Naive B cell (primary cell): Measurements from ENCODE around the gene TPM2. TPM values are rescaled to one million over a fixed set of nuclear protein-coding genes. Genes with fewer than 3 reads are reported as not detected.

ENCODE experiments used
- ATAC-seq, 2 donors: fragments of 150-1000 bp; cut with Tn5 transposase; 2 replicates each; pipeline ENCODE4 v1.10.0; 2021; ENCODE audit warnings: low read depth in 2 of 2, mild to moderate bottlenecking in 2 of 2, moderate library complexity in 2 of 2
- DNase-seq: peaks from one replicate; pipeline ENCODE4 v3.0.0; 2022
- H3K27ac Mint-ChIP-seq, 6 donors: one replicate each; pipeline ENCODE4 v1.8.0; 2020 to 2022; ENCODE audit warnings: mild to moderate bottlenecking in 6 of 6, mixed read lengths in 6 of 6, moderate library complexity in 5 of 6, inconsistent platforms in 2 of 6
- H3K27me3 Mint-ChIP-seq, 3 donors: one replicate each; pipeline ENCODE4 v1.8.0; 2021 to 2022; ENCODE audit warnings: mixed read lengths in 3 of 3, mild to moderate bottlenecking in 1 of 3
- H3K36me3 Mint-ChIP-seq, 2 donors: one replicate each; pipeline ENCODE4 v1.8.0; 2020 to 2022; ENCODE audit warnings: mixed read lengths in 2 of 2, inconsistent platforms in 1 of 2, mild to moderate bottlenecking in 1 of 2
- H3K4me1 Mint-ChIP-seq, 3 donors: one replicate each; pipeline ENCODE4 v1.8.0; 2020 to 2022; ENCODE audit warnings: mixed read lengths in 3 of 3, inconsistent platforms in 1 of 3, mild to moderate bottlenecking in 1 of 3, moderate library complexity in 1 of 3
- H3K4me3 Mint-ChIP-seq, 8 donors: one replicate each; pipeline ENCODE4 v1.8.0; 2020 to 2022; ENCODE audit warnings: mild to moderate bottlenecking in 8 of 8, mixed read lengths in 8 of 8, moderate library complexity in 8 of 8, inconsistent platforms in 2 of 8
- H3K9me3 Mint-ChIP-seq, 7 donors: one replicate each; pipeline ENCODE4 v1.8.0; 2020 to 2022; ENCODE audit warnings: mixed read lengths in 7 of 7, mild to moderate bottlenecking in 5 of 7, inconsistent platforms in 2 of 7, moderate library complexity in 1 of 7
- polyA plus RNA-seq, 6 donors: library from polyadenylated mRNA; unstranded; fragments of 300-500 nt; fragmentation: Illumina TruSeq; gene quantifications; one replicate each; pipeline ENCODE4 v1.2.3, GENCODE V29; 2021; ENCODE audit warnings: low read depth in 6 of 6

The TPM2 gene
- under 1 TPM in 1 of 6 donors, not detected in 5; 0.52 TPM for polyA plus RNA-seq

DNA sequence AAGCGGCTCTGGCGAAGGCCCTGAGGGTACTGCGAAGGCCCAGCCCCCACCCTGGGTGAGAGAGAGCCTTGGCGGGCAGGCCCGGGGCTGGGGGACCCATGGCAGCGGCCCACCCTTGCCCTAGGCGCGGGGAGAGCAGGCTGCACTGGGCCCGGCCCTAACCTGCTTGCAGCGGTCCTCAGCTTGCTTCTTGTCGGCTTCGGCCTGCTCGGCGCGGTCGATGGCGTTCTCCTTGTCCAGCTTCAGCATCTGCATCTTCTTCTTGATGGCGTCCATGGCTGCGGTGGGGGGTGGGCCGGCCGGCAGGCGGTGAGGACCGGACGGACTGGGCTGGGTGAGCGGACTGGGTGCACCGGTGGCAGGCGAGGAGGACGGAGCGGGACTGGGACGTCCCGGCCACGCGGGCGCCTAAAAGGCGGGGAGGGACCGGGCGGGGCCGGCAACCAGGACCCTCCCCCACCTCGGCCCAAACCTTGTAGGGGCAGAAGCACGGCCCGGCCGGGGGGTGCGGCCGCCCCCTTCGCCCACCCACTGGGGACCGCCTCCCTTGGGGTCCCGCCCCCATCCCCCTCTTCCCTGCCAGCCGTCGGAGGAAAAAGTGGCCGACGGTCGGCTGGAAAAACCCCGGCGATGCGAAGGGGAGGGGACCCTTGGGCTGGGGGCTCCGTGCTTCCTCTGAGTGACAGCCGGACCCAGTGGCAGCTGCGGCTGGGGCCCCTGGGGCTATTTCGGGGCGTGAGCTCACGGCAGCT, at the start of gene TPM2:
TSS of gene TPM2 (minus strand) at position 384 of the 752 bp plus-strand sequence. CDS start at position 276, 108 bp downstream.
- Mint-ChIP-seq H3K36me3 (no peaks in the 10 kb centered on the region), H3K27me3 (no peaks in the 10 kb centered on the region), H3K27ac (peak within 1 kb of the TSS in 3 of 6 donors; percentile 73 to 89 (median 81)), H3K4me3 (peak within 1 kb of the TSS; percentile 87 to 98 (median 93)), H3K4me1 (peaks cover 10 to 16% (median 13%) of the 10 kb centered on the region in 3 donors), H3K9me3 (no peaks in the 10 kb centered on the region)
- ATAC-seq (peak; percentile 25 to 26), DNase-seq (no peak)

- Mint-ChIP-seq H3K36me3 (peaks cover 22 to 44% of the 10 kb centered on the region in 2 donors), H3K4me1 (peaks cover 6 to 26% (median 10%) of the 10 kb centered on the region in 3 donors), H3K27me3 (no peaks in the 10 kb centered on the region), H3K27ac (no peak overlapping the region), H3K4me3 (no peak overlapping the region), H3K9me3 (no peaks in the 10 kb centered on the region)
- ATAC-seq = no peak
- no peak for DNase-seq
These were observed 49.2 kb upstream of the TPM2 start for GRCh38 chr9:35738924-35739323.

GRCh38 chr9:35738186-35738585, 48.5 kb upstream of the TPM2 start:
- H3K9me3 Mint-ChIP-seq = no peaks in the 10 kb centered on the region
- DNase-seq (no peak), ATAC-seq (no peak)
- H3K27me3 Mint-ChIP-seq = no peaks in the 10 kb centered on the region
- no peak overlapping the region for H3K4me3 Mint-ChIP-seq
- H3K36me3 Mint-ChIP-seq = peaks cover 16 to 37% of the 10 kb centered on the region in 2 donors
- H3K27ac Mint-ChIP-seq = peak overlapping the region in 2 of 6 donors; percentile 43 to 81
- peaks cover 3 to 22% (median 8%) of the 10 kb centered on the region in 3 donors for H3K4me1 Mint-ChIP-seq

DNA sequence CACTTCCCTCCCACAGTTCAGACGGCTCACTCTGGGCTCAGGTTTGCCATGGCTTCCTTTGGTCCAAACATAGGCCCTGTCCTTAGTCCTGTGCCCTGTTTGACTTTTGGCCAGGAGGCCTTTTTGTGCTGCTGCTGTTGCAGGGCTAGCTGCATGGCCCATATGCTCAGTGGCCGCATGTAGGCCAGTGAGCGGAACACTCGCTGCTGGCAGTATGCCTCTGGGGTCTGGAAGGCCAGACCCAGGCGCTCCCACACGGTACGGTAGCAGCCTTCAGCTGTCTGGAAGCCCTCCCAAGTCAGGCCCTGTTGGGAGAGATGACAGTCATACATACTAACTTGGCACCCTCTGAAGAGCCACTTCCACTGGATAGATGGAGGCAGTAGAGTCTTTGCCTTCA, 47.4 kb upstream of the TPM2 start:
- Mint-ChIP-seq H3K36me3 (peaks cover 10 to 30% of the 10 kb centered on the region in 2 donors), H3K27ac (peak overlapping the region in 2 of 6 donors; percentile 5 to 22), H3K4me1 (peaks cover 12 to 25% (median 14%) of the 10 kb centered on the region in 3 donors)

GRCh38 chr9:35736201-35736633, 46.5 kb upstream of the TPM2 start:
- H3K27ac Mint-ChIP-seq = peak overlapping the region in 3 of 6 donors; percentile 5 to 85 (median 32)
- H3K27me3 Mint-ChIP-seq = no peaks in the 10 kb centered on the region
- H3K9me3 Mint-ChIP-seq = no peaks in the 10 kb centered on the region
- H3K4me1 Mint-ChIP-seq = peaks cover 12 to 26% (median 16%) of the 10 kb centered on the region in 3 donors
- DNase-seq = peak; percentile 67
- ATAC-seq = no peak
- H3K36me3 Mint-ChIP-seq = peaks cover 6 to 24% of the 10 kb centered on the region in 2 donors
- H3K4me3 Mint-ChIP-seq = peak overlapping the region in 2 of 8 donors; percentile 71 to 76

More for the DNA sequence above, 47.4 kb upstream of the TPM2 start:
- DNase-seq = no peak
- H3K9me3 Mint-ChIP-seq = no peaks in the 10 kb centered on the region
- ATAC-seq = no peak
- no peak overlapping the region for H3K4me3 Mint-ChIP-seq
- H3K27me3 Mint-ChIP-seq = no peaks in the 10 kb centered on the region

DNA sequence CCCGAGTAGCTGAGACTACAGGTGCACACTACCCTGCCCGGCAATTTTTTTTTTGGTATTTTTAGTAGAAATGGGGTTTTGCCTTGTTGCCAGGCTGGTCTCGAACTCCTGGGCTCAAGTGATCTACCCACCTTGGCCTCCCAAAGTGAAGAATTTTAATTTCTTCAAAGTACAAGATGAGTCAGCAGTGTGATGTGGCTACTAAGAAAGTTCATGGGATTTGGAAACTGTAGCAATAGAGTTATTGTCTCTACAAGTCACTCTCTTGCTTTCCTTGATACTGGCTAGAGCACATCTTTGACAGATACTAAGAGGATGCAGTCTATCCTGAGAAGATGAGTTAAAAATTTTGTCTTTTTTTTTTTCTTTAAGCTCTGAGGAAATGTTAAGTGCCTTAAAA, 44.4 kb upstream of the TPM2 start:
- H3K4me1 Mint-ChIP-seq = peaks cover 12 to 30% (median 16%) of the 10 kb centered on the region in 3 donors
- H3K9me3 Mint-ChIP-seq = no peaks in the 10 kb centered on the region
- H3K27me3 Mint-ChIP-seq = no peaks in the 10 kb centered on the region
- H3K27ac Mint-ChIP-seq = no peak overlapping the region
- DNase-seq (no peak), ATAC-seq (no peak)
- no peak overlapping the region for H3K4me3 Mint-ChIP-seq
- peaks cover 6 to 17% of the 10 kb centered on the region in 2 donors for H3K36me3 Mint-ChIP-seq

DNA sequence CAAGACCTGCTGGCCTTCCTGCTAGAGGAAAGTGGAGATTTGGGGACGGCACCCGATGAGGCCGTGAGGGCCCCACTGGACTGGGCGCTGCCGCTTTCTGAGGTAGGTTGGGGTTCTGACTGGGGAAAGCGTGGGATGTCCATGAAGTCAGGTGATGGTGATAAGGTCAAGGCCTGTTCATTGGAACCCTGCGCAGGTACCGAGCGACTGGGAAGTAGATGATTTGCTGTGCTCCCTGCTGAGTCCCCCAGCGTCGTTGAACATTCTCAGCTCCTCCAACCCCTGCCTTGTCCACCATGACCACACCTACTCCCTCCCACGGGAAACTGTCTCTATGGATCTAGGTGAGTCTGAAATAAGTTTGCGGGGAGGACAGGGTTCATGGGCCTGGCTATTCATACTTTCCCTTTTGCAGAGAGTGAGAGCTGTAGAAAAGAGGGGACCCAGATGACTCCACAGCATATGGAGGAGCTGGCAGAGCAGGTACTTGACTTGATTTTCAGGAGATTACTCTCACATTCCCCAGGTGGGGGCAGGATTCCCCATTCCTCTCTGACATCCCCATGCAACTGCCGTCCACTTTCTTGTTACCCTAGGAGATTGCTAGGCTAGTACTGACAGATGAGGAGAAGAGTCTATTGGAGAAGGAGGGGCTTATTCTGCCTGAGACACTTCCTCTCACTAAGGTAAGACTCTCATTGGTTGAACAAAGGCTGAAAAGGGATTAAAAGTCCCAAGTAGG, 43.2 kb upstream of the TPM2 start:
- DNase-seq = no peak
- peak overlapping the region in 5 of 6 donors; percentile 90 to 98 (median 95) for H3K27ac Mint-ChIP-seq
- no peak for ATAC-seq
- H3K4me3 Mint-ChIP-seq = peak overlapping the region in 2 of 8 donors; percentile 96 to 98
- H3K27me3 Mint-ChIP-seq = no peaks in the 10 kb centered on the region
- peaks cover 6 to 9% of the 10 kb centered on the region in 2 donors for H3K36me3 Mint-ChIP-seq
- peaks cover 12 to 30% (median 16%) of the 10 kb centered on the region in 3 donors for H3K4me1 Mint-ChIP-seq
- no peaks in the 10 kb centered on the region for H3K9me3 Mint-ChIP-seq

GRCh38 chr9:35732185-35732799, 42.6 kb upstream of the TPM2 start, which contains the start of the genes CREB3 and TLN1:
Gene CREB3 (plus strand): TSS chr9:35732666. CDS start chr9:35732773, 107 bp downstream.
Gene TLN1 (minus strand): TSS chr9:35732195. CDS start chr9:35725694, 6,501 bp downstream.
- DNase-seq = peak; percentile 99
- no peaks in the 10 kb centered on the region for H3K27me3 Mint-ChIP-seq
- H3K9me3 Mint-ChIP-seq = no peaks in the 10 kb centered on the region
- peaks cover 12 to 30% (median 16%) of the 10 kb centered on the region in 3 donors for H3K4me1 Mint-ChIP-seq
- H3K27ac Mint-ChIP-seq = peak within 1 kb of the TSS in 5 of 6 donors; percentile 90 to 98 (median 96)
- peaks cover 6 to 9% of the 10 kb centered on the region in 2 donors for H3K36me3 Mint-ChIP-seq
- H3K4me3 Mint-ChIP-seq = peak within 1 kb of the TSS in 2 of 8 donors; percentile 96 to 98
- peak; percentile 87 for ATAC-seq

GRCh38 chr9:35731415-35732184, 41.9 kb upstream of the TPM2 start:
- no peak for ATAC-seq
- H3K27me3 Mint-ChIP-seq = no peaks in the 10 kb centered on the region
- DNase-seq = peak; percentile 39
- peak overlapping the region in 2 of 8 donors; percentile 96 to 98 for H3K4me3 Mint-ChIP-seq
- peaks cover 6 to 9% of the 10 kb centered on the region in 2 donors for H3K36me3 Mint-ChIP-seq
- peaks cover 12 to 30% (median 16%) of the 10 kb centered on the region in 3 donors for H3K4me1 Mint-ChIP-seq
- no peaks in the 10 kb centered on the region for H3K9me3 Mint-ChIP-seq
- peak overlapping the region in 5 of 6 donors; percentile 54 to 98 (median 96) for H3K27ac Mint-ChIP-seq

DNA sequence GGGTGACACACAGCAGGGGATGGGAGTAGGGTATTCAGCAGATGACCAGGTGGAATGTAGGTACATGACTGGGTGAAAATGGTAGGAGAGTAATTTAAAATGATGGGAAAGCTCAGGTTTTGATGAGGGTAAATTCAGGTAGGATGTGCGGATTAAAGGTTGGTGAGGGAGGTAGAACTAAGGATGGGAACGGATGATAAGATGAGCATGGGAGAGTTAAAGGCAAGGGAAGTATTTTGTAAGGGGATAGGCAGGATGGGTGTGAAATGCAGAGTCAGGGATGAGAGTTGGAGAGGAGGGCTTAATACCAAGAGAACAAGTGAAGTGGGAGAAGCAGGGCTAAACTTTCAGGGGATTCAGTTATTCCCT, 40.7 kb upstream of the TPM2 start:
- H3K27me3 Mint-ChIP-seq = no peaks in the 10 kb centered on the region
- peak overlapping the region in 3 of 6 donors; percentile 42 to 92 (median 74) for H3K27ac Mint-ChIP-seq
- peaks cover 4 to 8% of the 10 kb centered on the region in 2 donors for H3K36me3 Mint-ChIP-seq
- DNase-seq = no peak
- peaks cover 11 to 26% (median 12%) of the 10 kb centered on the region in 3 donors for H3K4me1 Mint-ChIP-seq
- no peak for ATAC-seq
- no peak overlapping the region for H3K4me3 Mint-ChIP-seq
- no peaks in the 10 kb centered on the region for H3K9me3 Mint-ChIP-seq

DNA sequence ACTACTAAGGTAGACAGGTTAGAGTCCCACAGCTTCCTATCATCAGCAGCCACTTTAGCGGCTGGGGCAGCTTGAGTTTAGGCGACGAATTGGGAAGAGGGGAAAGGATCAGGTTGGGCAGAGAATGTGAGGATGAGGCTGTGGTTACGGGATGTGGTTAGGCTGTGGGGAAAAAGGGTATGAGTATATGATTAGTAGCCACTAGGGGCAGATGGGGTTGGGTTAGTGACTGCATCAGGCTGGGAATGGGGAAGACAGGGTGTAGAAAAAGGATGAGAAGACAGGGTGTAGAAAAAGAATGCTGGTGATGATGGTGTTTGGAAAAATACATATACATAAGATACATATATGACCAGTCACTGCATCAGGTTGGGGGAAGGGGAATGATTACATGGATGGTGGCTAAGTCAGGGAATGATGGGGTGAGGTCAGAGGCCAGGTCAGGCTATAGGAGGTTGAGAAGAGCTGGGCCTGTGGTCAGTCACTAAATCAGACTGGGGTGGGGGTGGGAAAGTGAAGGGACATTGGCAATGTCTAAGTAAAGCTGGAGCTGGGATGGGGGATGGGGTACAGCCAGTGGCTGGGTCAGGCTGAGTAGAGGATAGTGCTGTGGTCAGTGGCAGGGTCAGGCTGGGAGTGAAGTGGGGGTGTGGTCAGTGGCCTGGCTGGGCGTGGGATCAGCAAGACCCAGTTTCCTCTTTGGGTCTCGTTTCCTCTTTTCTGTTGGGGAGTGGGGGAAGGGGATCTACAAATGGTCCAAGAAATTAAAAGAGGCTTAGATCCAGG, 40.2 kb upstream of the TPM2 start:
- no peak for DNase-seq
- Mint-ChIP-seq H3K4me1 (peaks cover 11 to 22% (median 12%) of the 10 kb centered on the region in 3 donors), H3K9me3 (no peaks in the 10 kb centered on the region), H3K27me3 (no peaks in the 10 kb centered on the region), H3K36me3 (peaks cover 0 to 6% of the 10 kb centered on the region in 2 donors), H3K4me3 (no peak overlapping the region), H3K27ac (peak overlapping the region in 4 of 6 donors; percentile 33 to 92 (median 55))
- no peak for ATAC-seq

DNA sequence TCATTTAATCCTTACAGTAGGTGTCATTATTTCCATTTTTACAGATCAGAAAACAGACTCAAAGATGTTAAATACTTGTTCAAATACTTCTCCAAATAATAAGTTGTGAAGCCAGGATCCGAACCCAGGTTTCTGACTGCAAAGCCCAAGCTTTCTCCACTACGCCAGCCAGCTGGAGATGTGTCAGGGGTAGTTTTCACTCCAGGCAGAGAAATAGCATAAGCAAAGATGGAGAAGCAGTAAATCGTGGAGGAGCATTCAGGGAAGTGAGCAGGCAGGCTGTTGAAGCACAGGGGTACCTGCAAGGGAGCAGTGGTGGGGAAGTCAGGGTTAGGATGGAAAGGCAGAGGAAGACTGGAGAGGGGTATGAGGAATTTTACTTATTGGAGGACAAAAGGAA, 39.4 kb upstream of the TPM2 start:
- peaks cover 11 to 26% (median 17%) of the 10 kb centered on the region in 3 donors for H3K4me1 Mint-ChIP-seq
- no peak overlapping the region for H3K27ac Mint-ChIP-seq
- H3K4me3 Mint-ChIP-seq = no peak overlapping the region
- DNase-seq (no peak), ATAC-seq (no peak)
- H3K9me3 Mint-ChIP-seq = no peaks in the 10 kb centered on the region
- no peaks in the 10 kb centered on the region for H3K27me3 Mint-ChIP-seq
- H3K36me3 Mint-ChIP-seq = peaks cover 0 to 11% of the 10 kb centered on the region in 2 donors
